GM19099 (cell line): ENCODE data around the gene ARHGAP18.

Experiments
- POLR2A ChIP-seq: IDR thresholded peaks from 3 replicates; pipeline ENCODE4 v1.6.1; 2011; ENCODE audit warnings: low read depth; ENCODE audit not compliant: insufficient read length; ENCODE audit errors: extremely low read depth

ARHGAP18 gene

GRCh38 chr6:129733290-129733689 lies 23.3 kb upstream of the ARHGAP18 start:
- TF ChIP-seq POLR2A = no peak

GRCh38 chr6:129732542-129732941 lies 22.6 kb upstream of the ARHGAP18 start:
- TF ChIP-seq POLR2A = no peak

- TF ChIP-seq POLR2A = no peak
These were observed 22.1 kb upstream of the ARHGAP18 start for GRCh38 chr6:129732034-129732433.

GRCh38 chr6:129731428-129731827 lies 21.5 kb upstream of the ARHGAP18 start:
- no peak for TF ChIP-seq POLR2A

GRCh38 chr6:129730477-129731165 lies 20.6 kb upstream of the ARHGAP18 start:
- TF ChIP-seq POLR2A = no peak

- no peak for TF ChIP-seq POLR2A
These were observed 16.7 kb upstream of the ARHGAP18 start for GRCh38 chr6:129726650-129727049.

GRCh38 chr6:129725341-129725740 lies 15.4 kb upstream of the ARHGAP18 start:
- no peak for TF ChIP-seq POLR2A

- no peak for TF ChIP-seq POLR2A
These were observed 9.7 kb upstream of the ARHGAP18 start for GRCh38 chr6:129719692-129720091.

- TF ChIP-seq POLR2A = no peak
These were observed 7.3 kb upstream of the ARHGAP18 start for GRCh38 chr6:129717277-129717676.

- TF ChIP-seq POLR2A = no peak
These were observed 3.9 kb upstream of the ARHGAP18 start for GRCh38 chr6:129713806-129714333.

GRCh38 chr6:129711271-129711631 lies 1.3 kb upstream of the ARHGAP18 start:
- TF ChIP-seq POLR2A = no peak

- no peak for TF ChIP-seq POLR2A
These were observed 683 bp upstream of the ARHGAP18 start for GRCh38 chr6:129710450-129711270.

- no peak for TF ChIP-seq POLR2A
These were observed 695 bp downstream of the ARHGAP18 start for GRCh38 chr6:129709196-129709768.

GRCh38 chr6:129708496-129709195 lies 1.3 kb downstream of the ARHGAP18 start:
- TF ChIP-seq POLR2A = no peak

- TF ChIP-seq POLR2A = no peak
These were observed 2.0 kb downstream of the ARHGAP18 start for GRCh38 chr6:129707882-129708495.

- TF ChIP-seq POLR2A = no peak
These were observed 2.9 kb downstream of the ARHGAP18 start for GRCh38 chr6:129707028-129707427.
